Subcutaneous adipose tissue (tissue), 4 donors: ENCODE results near the gene SPATA31A7. TPM values are rescaled to one million over a fixed set of nuclear protein-coding genes. Genes with fewer than 3 reads are reported as not detected.
"Not testable (repeated sequence)": the region's sequence is repeated elsewhere in the genome, so short reads cannot be mapped to it uniquely, and the experiment has no call there.

ENCODE experiments used
- CTCF ChIP-seq: fragments of 450-650 bp; IDR thresholded peaks from one replicate; pipeline ENCODE4 v1.5.1; 2016; ENCODE audit warnings: low read depth, mild to moderate bottlenecking, control low read depth, antibody characterized with exemption, moderate library complexity
- small RNA-seq: library from RNA; depleted of rRNA; stranded (forward); fragments of <200 nt; gene quantifications from one replicate; pipeline ENCODE3, GENCODE V24; 2016
- total RNA-seq, 4 donors: library from RNA; depleted of rRNA; stranded (reverse); fragments of >200 nt; gene quantifications; one replicate each; pipeline ENCODE4 v1.1.0, GENCODE V29; 2016

The SPATA31A7 gene
- total RNA-seq: not detected

- TF ChIP-seq CTCF: not testable (repeated sequence)
Measured at GRCh38 chr9:61189736-61190135, at the start of gene SPATA31A7. TSS of gene SPATA31A7 (plus strand) at chr9:61190036. CDS start at chr9:61190065, 29 bp downstream.

Small RNA genes lying within 50 kb of the gene (small RNA-seq; reads per million reads assigned to genes)
- gene BX005040.2: not detected
